Cardiac muscle cell (in vitro differentiated cells and primary cell): ENCODE measurements around the gene ANKRD13B. TPM values are rescaled to one million over a fixed set of nuclear protein-coding genes. Genes with fewer than 3 reads are reported as not detected.
A peak's percentile ranks its signal among the peaks of the same experiment; 100 is the strongest.
"Not testable (repeated sequence)": the region's sequence is repeated elsewhere in the genome, so short reads cannot be mapped to it uniquely, and the experiment has no call there.

Source experiments
- DNase-seq, 2 donors: peaks; one replicate each; pipeline versions ENCODE4 v3.0.0 to v3.0.0-alpha.2; 2010 to 2017; ENCODE audit warnings: low read depth in 1 of 2, low spot score in 1 of 2
- H3K27ac ChIP-seq: fragments of 200-600 bp; sonication (generic); 2 replicates; pipeline ENCODE4 v1.5.1; 2016
- H3K27me3 ChIP-seq: fragments of 200-600 bp; sonication (generic); 2 replicates; pipeline ENCODE4 v1.6.0; 2016; ENCODE audit warnings: control low read depth
- H3K36me3 ChIP-seq: fragments of 200-600 bp; sonication (generic); 2 replicates; pipeline ENCODE4 v1.5.1; 2016; ENCODE audit warnings: control low read depth
- H3K4me1 ChIP-seq: fragments of 200-600 bp; sonication (generic); 2 replicates; pipeline ENCODE4 v1.8.1; 2017; ENCODE audit warnings: low read depth, mild to moderate bottlenecking, mixed run types
- H3K4me3 ChIP-seq: fragments of 200-600 bp; sonication (generic); 2 replicates; pipeline ENCODE4 v1.5.1; 2016; ENCODE audit warnings: mild to moderate bottlenecking
- H3K9me3 ChIP-seq: fragments of 200-600 bp; sonication (generic); 2 replicates; pipeline ENCODE4 v1.5.1; 2017; ENCODE audit warnings: low read depth, mild to moderate bottlenecking, control low read depth
- polyA plus RNA-seq: library from polyadenylated mRNA; unstranded; fragments of >200 nt; fragmentation: Nextera tagmentation; extraction: Ambion mirVana; gene quantifications from 2 replicates; pipeline ENCODE4 v1.2.1, GENCODE V29; 2016
- total RNA-seq: library from RNA; depleted of rRNA; stranded (reverse); fragments of >200 nt; gene quantifications from 2 replicates; pipeline ENCODE4 v1.2.3, GENCODE V29; 2016
- TF ChIP-seq, protein P1 (sequence below): IDR thresholded peaks from 2 replicates; pipeline ENCODE4 v1.5.1; 2012; ENCODE audit warnings: low read depth, mild to moderate bottlenecking, low read length

ANKRD13B gene
- total and polyA plus RNA-seq, 2 experiments from 2014 or later: 7.4 to 12.7 TPM

DNA sequence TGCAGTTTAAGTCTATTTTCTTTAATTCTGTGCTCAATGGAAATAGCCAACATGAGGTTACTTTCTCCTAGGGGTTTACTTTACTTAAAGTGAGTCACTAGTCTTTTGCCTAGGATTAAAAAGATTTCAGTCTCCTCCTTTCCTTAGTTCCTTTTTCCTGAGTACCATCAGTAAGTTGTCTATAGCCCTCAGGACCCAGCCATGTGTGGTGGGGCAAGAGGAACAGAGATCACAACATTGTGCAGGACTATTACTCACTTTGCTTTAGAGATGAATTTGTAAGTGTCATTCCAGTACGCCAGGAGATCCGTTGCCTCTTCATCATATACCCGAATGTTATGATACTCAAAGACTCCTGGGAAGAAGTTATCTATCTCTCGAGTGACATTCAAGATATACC lies 57.5 kb downstream of the ANKRD13B start:
- no peaks in the 10 kb centered on the region for H3K9me3 ChIP-seq
- peaks cover 13% of the 10 kb centered on the region for H3K36me3 ChIP-seq
- DNase-seq: no peak
- H3K27me3 ChIP-seq: no peaks in the 10 kb centered on the region
- TF ChIP-seq, protein P1, sequence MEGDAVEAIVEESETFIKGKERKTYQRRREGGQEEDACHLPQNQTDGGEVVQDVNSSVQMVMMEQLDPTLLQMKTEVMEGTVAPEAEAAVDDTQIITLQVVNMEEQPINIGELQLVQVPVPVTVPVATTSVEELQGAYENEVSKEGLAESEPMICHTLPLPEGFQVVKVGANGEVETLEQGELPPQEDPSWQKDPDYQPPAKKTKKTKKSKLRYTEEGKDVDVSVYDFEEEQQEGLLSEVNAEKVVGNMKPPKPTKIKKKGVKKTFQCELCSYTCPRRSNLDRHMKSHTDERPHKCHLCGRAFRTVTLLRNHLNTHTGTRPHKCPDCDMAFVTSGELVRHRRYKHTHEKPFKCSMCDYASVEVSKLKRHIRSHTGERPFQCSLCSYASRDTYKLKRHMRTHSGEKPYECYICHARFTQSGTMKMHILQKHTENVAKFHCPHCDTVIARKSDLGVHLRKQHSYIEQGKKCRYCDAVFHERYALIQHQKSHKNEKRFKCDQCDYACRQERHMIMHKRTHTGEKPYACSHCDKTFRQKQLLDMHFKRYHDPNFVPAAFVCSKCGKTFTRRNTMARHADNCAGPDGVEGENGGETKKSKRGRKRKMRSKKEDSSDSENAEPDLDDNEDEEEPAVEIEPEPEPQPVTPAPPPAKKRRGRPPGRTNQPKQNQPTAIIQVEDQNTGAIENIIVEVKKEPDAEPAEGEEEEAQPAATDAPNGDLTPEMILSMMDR: no peak
- H3K27ac ChIP-seq: no peak overlapping the region
- H3K4me1 ChIP-seq: peaks cover 7% of the 10 kb centered on the region
- H3K4me3 ChIP-seq: no peak overlapping the region

DNA sequence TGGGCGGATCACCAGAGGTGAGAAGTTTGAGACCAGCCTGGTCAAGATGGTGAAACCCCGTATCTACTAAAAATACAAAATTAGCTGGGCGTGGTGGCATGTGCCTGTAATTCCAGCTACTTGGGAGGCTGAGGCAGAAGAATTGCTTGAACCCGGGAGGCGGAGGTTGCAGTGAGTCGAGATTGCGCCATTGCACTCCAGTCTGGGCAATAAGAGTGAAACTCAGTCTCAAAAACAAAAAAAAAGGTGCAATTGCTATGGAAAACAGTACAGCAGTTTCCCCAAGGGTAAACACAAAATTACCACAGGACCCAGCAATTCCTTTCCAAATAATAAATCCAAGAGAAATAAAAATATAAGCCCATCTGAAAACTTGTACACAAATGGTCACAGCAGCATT lies 59.0 kb downstream of the ANKRD13B start:
- H3K9me3 ChIP-seq, H3K27me3 ChIP-seq, DNase-seq, H3K4me3 ChIP-seq, H3K4me1 ChIP-seq, H3K27ac ChIP-seq: not testable (repeated sequence)
- H3K36me3 ChIP-seq: peaks cover 25% of the 10 kb centered on the region

DNA sequence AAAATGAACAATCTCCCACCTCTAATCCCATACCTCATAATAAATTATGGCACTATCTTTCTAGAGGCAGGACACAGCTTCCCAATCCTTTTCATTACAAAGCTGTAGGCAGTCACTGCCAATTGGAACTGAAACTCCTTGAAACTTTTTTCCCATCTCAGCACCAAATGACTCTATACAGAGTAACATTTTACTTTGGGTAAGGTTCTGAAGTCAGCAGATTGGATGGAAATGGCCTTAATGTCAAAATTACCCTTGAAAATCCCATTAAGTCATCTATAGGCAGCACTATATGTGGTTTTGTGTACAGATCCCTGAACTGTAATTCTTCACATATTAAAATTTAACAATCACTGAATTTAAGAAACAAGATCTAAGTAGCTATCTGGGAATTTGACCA lies 60.0 kb downstream of the ANKRD13B start:
- H3K36me3 ChIP-seq: peaks cover 18% of the 10 kb centered on the region
- no peak overlapping the region for H3K4me3 ChIP-seq
- H3K9me3 ChIP-seq: no peaks in the 10 kb centered on the region
- no peak for DNase-seq
- no peak overlapping the region for H3K27ac ChIP-seq
- H3K4me1 ChIP-seq: peaks cover 7% of the 10 kb centered on the region
- TF ChIP-seq, protein P1: no peak
- no peaks in the 10 kb centered on the region for H3K27me3 ChIP-seq

DNA sequence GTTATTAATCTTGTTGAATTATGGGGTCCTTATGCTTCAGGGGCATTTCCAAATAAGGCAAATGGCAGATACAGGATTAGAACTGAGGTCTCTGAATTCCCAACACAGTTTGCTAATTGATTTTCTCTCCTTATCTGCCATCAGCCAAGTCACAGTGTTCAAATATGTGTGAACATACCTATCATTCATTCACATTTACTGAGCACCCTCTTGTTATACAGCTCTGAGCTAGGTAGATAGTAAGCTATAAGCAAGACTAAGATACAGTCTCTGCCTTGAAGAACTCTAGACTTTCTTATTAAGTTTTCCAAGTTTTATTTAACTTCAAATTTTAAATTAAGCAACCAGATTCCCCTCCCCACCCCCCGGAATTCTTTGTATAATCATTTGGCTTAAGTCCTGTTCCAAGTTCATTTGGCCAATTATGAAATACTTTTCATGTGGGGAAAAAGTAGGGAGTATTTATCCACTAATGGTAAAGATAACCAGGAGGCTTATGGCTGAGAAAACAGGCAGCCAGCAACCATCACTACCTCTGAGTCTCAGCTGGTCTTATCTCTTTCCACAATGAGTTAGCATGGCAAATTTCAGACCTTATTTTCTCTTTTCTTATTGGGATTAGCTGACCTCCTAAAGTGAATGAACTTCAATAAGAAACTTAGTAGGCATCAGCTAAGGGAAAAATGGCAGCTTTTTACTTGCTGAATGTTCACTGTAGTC lies 61.2 kb downstream of the ANKRD13B start:
- no peaks in the 10 kb centered on the region for H3K9me3 ChIP-seq
- no peak overlapping the region for H3K4me3 ChIP-seq
- TF ChIP-seq, protein P1: no peak
- peak overlapping the region; percentile 71 for H3K27ac ChIP-seq
- peaks cover 18% of the 10 kb centered on the region for H3K36me3 ChIP-seq
- peaks cover 7% of the 10 kb centered on the region for H3K4me1 ChIP-seq
- H3K27me3 ChIP-seq: no peaks in the 10 kb centered on the region
- peak in 1 of 2 donors; percentile 65 for DNase-seq

DNA sequence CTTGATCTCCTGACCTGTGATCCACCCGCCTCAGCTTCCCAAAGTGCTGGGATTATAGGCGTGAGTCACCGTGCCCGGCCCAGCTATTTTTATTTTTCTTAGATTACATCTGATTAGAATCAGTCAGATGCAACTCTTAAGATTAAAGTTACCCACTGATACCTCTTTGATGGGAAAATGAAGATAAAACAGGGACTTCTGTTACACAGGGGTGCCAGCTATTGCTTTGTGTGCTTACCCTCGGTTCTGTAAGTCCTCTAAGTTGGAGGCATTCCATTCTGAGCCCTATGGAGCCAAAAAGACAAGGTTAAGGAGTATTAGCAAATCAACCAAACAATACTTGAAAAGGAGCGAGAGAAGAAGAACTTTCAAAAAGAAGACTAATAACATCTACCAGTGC lies 62.4 kb downstream of the ANKRD13B start:
- no peak for DNase-seq
- TF ChIP-seq, protein P1: no peak
- Histone ChIP-seq H3K27me3 (no peaks in the 10 kb centered on the region), H3K9me3 (no peaks in the 10 kb centered on the region), H3K27ac (no peak overlapping the region), H3K36me3 (peaks cover 13% of the 10 kb centered on the region), H3K4me3 (no peak overlapping the region), H3K4me1 (peaks cover 7% of the 10 kb centered on the region)

DNA sequence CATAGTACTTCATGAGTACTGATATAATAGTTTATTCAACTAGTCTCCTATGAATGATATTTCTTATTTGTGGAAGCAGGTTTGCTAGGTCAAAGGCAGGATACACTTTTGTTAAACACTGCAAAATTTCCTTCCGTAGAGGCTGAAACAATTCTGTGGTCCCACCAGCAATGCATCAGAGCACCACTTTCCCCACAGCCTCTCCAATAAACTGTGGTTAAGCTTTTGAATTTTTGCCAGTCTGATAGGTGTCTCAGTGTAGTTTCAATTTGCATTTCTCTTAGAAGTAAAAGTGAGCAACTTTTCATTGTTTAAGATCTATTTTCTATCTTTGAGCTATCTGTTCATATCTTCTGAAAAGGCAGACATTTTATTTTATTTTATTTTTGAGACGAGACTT lies 66.2 kb downstream of the ANKRD13B start:
- peak overlapping the region; percentile 10 for H3K27ac ChIP-seq
- no peaks in the 10 kb centered on the region for H3K27me3 ChIP-seq
- peaks cover 34% of the 10 kb centered on the region for H3K4me1 ChIP-seq
- H3K9me3 ChIP-seq: no peaks in the 10 kb centered on the region
- H3K4me3 ChIP-seq: no peak overlapping the region
- TF ChIP-seq, protein P1: no peak
- peaks cover 13% of the 10 kb centered on the region for H3K36me3 ChIP-seq
- no peak for DNase-seq
